CD4-positive, alpha-beta T cell (primary cell): ENCODE results near the gene RNF123. TPM values are rescaled to one million over a fixed set of nuclear protein-coding genes. Genes with fewer than 3 reads are reported as not detected.

Experiments used
- ATAC-seq: fragments of 200-7000 bp; cut with Tn5 transposase; one replicate; pipeline ENCODE4 v1.10.0; 2022; ENCODE audit warnings: mild to moderate bottlenecking; ENCODE audit not compliant: poor library complexity
- CTCF ChIA-PET: fragments of 350-600 bp; sonication (Branson Sonifier 250); formaldehyde crosslinking; loops from one replicate; lab custom pipeline; 2021; ENCODE audit warnings: antibody characterized with exemption, inconsistent platforms; lab: Charles Lee
- POLR2A ChIA-PET: fragments of 350-600 bp; sonication (Branson Sonifier 250); formaldehyde crosslinking; loops from one replicate; lab custom pipeline; 2021; ENCODE audit warnings: antibody characterized with exemption, inconsistent platforms; lab: Charles Lee
- DNase-seq, 14 experiments: peaks; one replicate each; pipeline ENCODE4 v3.0.0-alpha.2; 2013 to 2020; ENCODE audit warnings: mixed read lengths in 2 of 14
- H3K27ac ChIP-seq, 2 donors: one replicate each; pipeline versions ENCODE4 v1.5.1 to v1.7.0; 2013; ENCODE audit warnings: low read length in 2 of 2, low read depth in 1 of 2, mild to moderate bottlenecking in 1 of 2
- H3K27me3 ChIP-seq, 2 experiments: 1 replicate in 1 of 2; 2 replicates in 1 of 2; pipeline versions ENCODE4 v1.6.1 to v1.7.0; 2013; ENCODE audit warnings: low read length in 2 of 2, control low read depth in 1 of 2, mild to moderate bottlenecking in 1 of 2, moderate library complexity in 1 of 2; ENCODE audit not compliant: insufficient read depth in 2 of 2, control insufficient read depth in 1 of 2
- H3K36me3 ChIP-seq: one replicate; pipeline ENCODE4 v1.6.1; 2013; ENCODE audit warnings: low read length, control low read depth; ENCODE audit not compliant: insufficient read depth
- H3K4me1 ChIP-seq: one replicate; pipeline ENCODE4 v1.6.1; 2013; ENCODE audit warnings: low read length, control low read depth; ENCODE audit not compliant: insufficient read depth
- H3K4me3 ChIP-seq: one replicate; pipeline ENCODE4 v1.5.1; 2013; ENCODE audit warnings: mild to moderate bottlenecking, low read length, moderate library complexity
- H3K9me3 ChIP-seq, 2 experiments: 1 replicate in 1 of 2; 2 replicates in 1 of 2; pipeline versions ENCODE4 v1.6.1 to v1.7.0; 2013; ENCODE audit warnings: low read length in 2 of 2, mild to moderate bottlenecking in 2 of 2, control low read depth in 1 of 2, moderate library complexity in 1 of 2; ENCODE audit not compliant: control insufficient read depth in 1 of 2, insufficient read depth in 1 of 2
- H3K27ac Mint-ChIP-seq: one replicate; pipeline ENCODE4 v1.8.0; 2020; ENCODE audit warnings: mixed read lengths
- H3K27me3 Mint-ChIP-seq: one replicate; pipeline ENCODE4 v1.8.0; 2021; ENCODE audit warnings: mixed read lengths
- H3K36me3 Mint-ChIP-seq: one replicate; pipeline ENCODE4 v1.8.0; 2021; ENCODE audit warnings: low read depth, mixed read lengths
- H3K4me1 Mint-ChIP-seq: one replicate; pipeline ENCODE4 v1.8.0; 2021; ENCODE audit warnings: low read depth, mixed read lengths
- H3K4me3 Mint-ChIP-seq: one replicate; pipeline ENCODE4 v1.8.0; 2020; ENCODE audit warnings: mild to moderate bottlenecking, mixed read lengths
- H3K9me3 Mint-ChIP-seq: one replicate; pipeline ENCODE4 v1.8.0; 2020; ENCODE audit warnings: mixed read lengths
- intact Hi-C, 2 experiments: fragments of 100-400 bp; cut with DNase I in 1 of 2; cut with micrococcal nuclease in 1 of 2; formaldehyde crosslinking; loops; one replicate each; pipeline versions ENCODE4 v1.15.1 to v1.9.0; 2023 to 2025; cut with DNase I, micrococcal nuclease
- total RNA-seq, 174 experiments: library from RNA in 2 of 174; stranded (reverse) in 2 of 174; gene quantifications; one replicate each; pipeline ENCODE4 v1.2.3 and lab custom pipeline; 2021 to 2026
- TF ChIP-seq, protein P1 (sequence below): fragments of 200-600 bp; IDR thresholded peaks from one replicate; pipeline ENCODE4 v1.8.0; 2022; ENCODE audit warnings: antibody characterized with exemption, mild to moderate bottlenecking

RNF123 gene
- total RNA-seq, 2 experiments from 2014 or later = 28.8 to 29.7 TPM

DNA sequence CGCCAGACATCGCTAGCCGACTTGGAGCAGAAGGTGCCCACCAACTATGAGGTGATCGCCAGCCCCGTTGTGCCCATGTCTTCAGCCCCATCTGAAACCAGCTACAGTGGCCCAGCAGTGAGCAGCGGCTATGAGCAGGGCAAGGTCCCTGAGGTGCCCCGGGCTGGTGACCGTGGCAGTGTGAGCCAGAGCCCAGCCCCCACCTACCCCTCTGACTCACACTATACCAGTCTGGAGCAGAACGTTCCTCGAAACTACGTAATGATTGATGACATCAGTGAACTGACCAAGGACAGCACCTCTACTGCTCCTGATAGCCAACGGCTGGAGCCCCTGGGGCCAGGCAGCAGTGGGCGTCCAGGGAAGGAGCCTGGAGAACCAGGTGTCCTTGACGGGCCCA, 28.1 kb upstream of the RNF123 start:
- POLR2A ChIA-PET = no interaction called here
- Mint-ChIP-seq H3K27ac (no peak overlapping the region), H3K27me3 (peaks cover 5% of the 10 kb centered on the region), H3K9me3 (no peaks in the 10 kb centered on the region), H3K4me3 (no peak overlapping the region), H3K36me3 (no peaks in the 10 kb centered on the region), H3K4me1 (no peaks in the 10 kb centered on the region)
- intact Hi-C loops = no loop called here
- Histone ChIP-seq H3K27ac (no peak overlapping the region), H3K4me3 (no peak overlapping the region), H3K4me1 (no peaks in the 10 kb centered on the region), H3K36me3 (no peaks in the 10 kb centered on the region), H3K9me3 (no peaks in the 10 kb centered on the region), H3K27me3 (peaks cover 0 to 5% of the 10 kb centered on the region in 2 experiments)
- TF ChIP-seq, protein P1, sequence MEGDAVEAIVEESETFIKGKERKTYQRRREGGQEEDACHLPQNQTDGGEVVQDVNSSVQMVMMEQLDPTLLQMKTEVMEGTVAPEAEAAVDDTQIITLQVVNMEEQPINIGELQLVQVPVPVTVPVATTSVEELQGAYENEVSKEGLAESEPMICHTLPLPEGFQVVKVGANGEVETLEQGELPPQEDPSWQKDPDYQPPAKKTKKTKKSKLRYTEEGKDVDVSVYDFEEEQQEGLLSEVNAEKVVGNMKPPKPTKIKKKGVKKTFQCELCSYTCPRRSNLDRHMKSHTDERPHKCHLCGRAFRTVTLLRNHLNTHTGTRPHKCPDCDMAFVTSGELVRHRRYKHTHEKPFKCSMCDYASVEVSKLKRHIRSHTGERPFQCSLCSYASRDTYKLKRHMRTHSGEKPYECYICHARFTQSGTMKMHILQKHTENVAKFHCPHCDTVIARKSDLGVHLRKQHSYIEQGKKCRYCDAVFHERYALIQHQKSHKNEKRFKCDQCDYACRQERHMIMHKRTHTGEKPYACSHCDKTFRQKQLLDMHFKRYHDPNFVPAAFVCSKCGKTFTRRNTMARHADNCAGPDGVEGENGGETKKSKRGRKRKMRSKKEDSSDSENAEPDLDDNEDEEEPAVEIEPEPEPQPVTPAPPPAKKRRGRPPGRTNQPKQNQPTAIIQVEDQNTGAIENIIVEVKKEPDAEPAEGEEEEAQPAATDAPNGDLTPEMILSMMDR = no peak
- no peak for DNase-seq
- CTCF ChIA-PET = no interaction called here
- no peak for ATAC-seq

DNA sequence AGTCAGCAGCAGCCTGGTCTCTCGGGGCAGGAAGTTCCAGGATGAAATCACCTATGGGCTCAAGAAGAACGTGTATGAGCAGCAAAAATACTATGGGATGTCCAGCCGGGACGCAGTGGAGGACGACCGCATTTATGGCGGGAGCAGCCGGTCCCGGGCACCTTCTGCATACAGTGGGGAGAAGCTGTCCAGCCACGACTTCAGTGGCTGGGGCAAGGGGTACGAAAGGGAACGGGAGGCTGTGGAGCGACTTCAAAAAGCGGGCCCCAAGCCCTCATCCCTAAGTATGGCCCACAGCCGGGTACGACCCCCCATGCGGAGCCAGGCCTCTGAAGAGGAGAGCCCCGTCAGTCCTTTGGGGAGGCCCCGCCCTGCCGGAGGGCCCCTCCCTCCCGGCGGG, 27.3 kb upstream of the RNF123 start:
- no peaks in the 10 kb centered on the region for H3K4me1 ChIP-seq
- H3K27ac Mint-ChIP-seq = no peak overlapping the region
- H3K4me3 Mint-ChIP-seq = no peak overlapping the region
- POLR2A ChIA-PET = no interaction called here
- intact Hi-C loops = no loop called here
- no peaks in the 10 kb centered on the region for H3K36me3 ChIP-seq
- no peak overlapping the region for H3K4me3 ChIP-seq
- ATAC-seq (no peak), DNase-seq (no peak)
- TF ChIP-seq, protein P1 = no peak
- no peaks in the 10 kb centered on the region for H3K27me3 ChIP-seq
- no peaks in the 10 kb centered on the region for H3K9me3 ChIP-seq
- H3K36me3 Mint-ChIP-seq = no peaks in the 10 kb centered on the region
- H3K27ac ChIP-seq = no peak overlapping the region
- H3K9me3 Mint-ChIP-seq = no peaks in the 10 kb centered on the region
- CTCF ChIA-PET = no interaction called here
- H3K4me1 Mint-ChIP-seq = no peaks in the 10 kb centered on the region
- peaks cover 5% of the 10 kb centered on the region for H3K27me3 Mint-ChIP-seq

DNA sequence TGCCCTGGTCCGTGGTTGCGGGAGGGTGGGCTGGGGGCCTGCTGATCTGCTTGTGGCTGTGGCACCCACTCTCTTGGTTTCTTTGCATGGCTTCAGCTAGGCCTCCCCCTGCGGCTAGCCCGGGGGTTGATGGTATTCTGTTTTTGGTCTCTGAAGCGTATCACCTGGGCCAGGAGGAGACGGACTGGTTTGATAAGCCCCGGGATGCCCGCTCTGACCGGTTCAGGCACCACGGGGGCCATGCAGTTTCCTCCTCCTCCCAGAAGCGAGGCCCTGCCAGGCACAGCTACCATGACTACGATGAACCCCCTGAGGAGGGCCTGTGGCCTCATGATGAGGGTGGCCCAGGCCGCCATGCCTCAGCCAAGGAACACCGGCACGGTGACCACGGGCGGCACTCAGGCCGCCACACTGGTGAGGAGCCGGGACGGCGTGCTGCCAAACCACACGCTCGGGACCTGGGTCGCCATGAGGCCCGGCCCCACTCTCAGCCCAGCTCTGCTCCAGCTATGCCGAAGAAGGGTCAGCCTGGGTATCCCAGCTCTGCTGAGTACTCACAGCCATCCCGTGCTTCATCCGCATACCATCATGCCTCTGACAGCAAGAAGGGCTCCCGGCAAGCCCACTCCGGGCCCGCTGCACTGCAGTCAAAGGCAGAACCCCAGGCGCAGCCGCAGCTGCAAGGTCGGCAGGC, 26.5 kb upstream of the RNF123 start:
- Mint-ChIP-seq H3K36me3 (no peaks in the 10 kb centered on the region), H3K9me3 (no peaks in the 10 kb centered on the region), H3K27me3 (peaks cover 5% of the 10 kb centered on the region), H3K4me1 (no peaks in the 10 kb centered on the region), H3K4me3 (no peak overlapping the region), H3K27ac (no peak overlapping the region)
- no peak for DNase-seq
- no peak overlapping the region for H3K27ac ChIP-seq
- no peak overlapping the region for H3K4me3 ChIP-seq
- no peaks in the 10 kb centered on the region for H3K36me3 ChIP-seq
- no peaks in the 10 kb centered on the region for H3K9me3 ChIP-seq
- no peak for ATAC-seq
- TF ChIP-seq, protein P1 = no peak
- H3K27me3 ChIP-seq = no peaks in the 10 kb centered on the region
- intact Hi-C loops = no loop called here
- ChIA-PET POLR2A (no interaction called here), CTCF (no interaction called here)
- H3K4me1 ChIP-seq = no peaks in the 10 kb centered on the region
